Transverse colon (tissue), 4 donors: Measurements from ENCODE around the gene HIVEP1. TPM values are rescaled to one million over a fixed set of nuclear protein-coding genes. Genes with fewer than 3 reads are reported as not detected.
A peak's percentile ranks its signal among the peaks of the same experiment; 100 is the strongest.

Experiments used
- DNase-seq: peaks from one replicate; pipeline ENCODE4 v3.0.0-alpha.2; 2019
- H3K27ac ChIP-seq, 4 donors: fragments of 200-600 bp; sonication (generic); 2 replicates each; pipeline ENCODE4 v1.5.1; 2016 to 2018; ENCODE audit warnings: inconsistent platforms in 4 of 4
- H3K27me3 ChIP-seq: fragments of 200-600 bp; sonication (generic); 2 replicates; pipeline ENCODE4 v1.5.1; 2017; ENCODE audit warnings: inconsistent platforms
- H3K36me3 ChIP-seq, 4 donors: fragments of 200-600 bp; sonication (generic); 2 replicates each; pipeline ENCODE4 v1.5.1; 2017 to 2019; ENCODE audit warnings: inconsistent platforms in 4 of 4
- H3K4me1 ChIP-seq, 4 donors: fragments of 200-600 bp; sonication (generic); 2 replicates each; pipeline ENCODE4 v1.5.1; 2017 to 2020; ENCODE audit warnings: inconsistent platforms in 4 of 4
- H3K4me3 ChIP-seq, 4 donors: fragments of 200-600 bp; sonication (generic); 1 replicate in 1 of 4; 2 replicates in 3 of 4; pipeline versions ENCODE4 v1.5.1 to v1.6.1; 2017 to 2019; ENCODE audit warnings: inconsistent platforms in 4 of 4
- H3K9me3 ChIP-seq, 2 donors: fragments of 200-600 bp; sonication (generic); 2 replicates each; pipeline ENCODE4 v1.5.1; 2017 to 2019; ENCODE audit warnings: inconsistent platforms in 2 of 2
- CTCF ChIP-seq, 5 experiments: fragments of 200-600 bp in 3 of 5; fragments of 450-650 bp in 2 of 5; sonication (generic) in 3 of 5; IDR thresholded peaks; 1 replicate in 2 of 5; 2 replicates in 3 of 5; pipeline ENCODE4 v1.5.1; 2016 to 2017; ENCODE audit warnings: antibody characterized with exemption in 5 of 5, inconsistent platforms in 3 of 5, mild to moderate bottlenecking in 2 of 5, moderate library complexity in 1 of 5
- EP300 ChIP-seq: sonication (generic); formaldehyde crosslinking; IDR thresholded peaks from one replicate; pipeline ENCODE4 v1.6.1; 2017; ENCODE audit warnings: antibody characterized with exemption, low read depth
- POLR2A ChIP-seq: fragments of 450-650 bp; IDR thresholded peaks from one replicate; pipeline ENCODE4 v1.6.1; 2016; ENCODE audit warnings: antibody characterized with exemption, mild to moderate bottlenecking, moderate library complexity
- POLR2AphosphoS5 ChIP-seq, 3 donors: sonication (generic); formaldehyde crosslinking; IDR thresholded peaks; one replicate each; pipeline ENCODE4 v1.6.1; 2016; ENCODE audit warnings: antibody characterized with exemption in 3 of 3
- WGBS, 2 donors: methylation state at CpG; one replicate each; pipeline ENCODE4 v1.1.5; 2018; ENCODE audit warnings: low coverage in 1 of 2; 5-methylcytosine and 5-hydroxymethylcytosine counted together
- in situ Hi-C, 4 donors: fragments of 200-750 bp; cut with MboI; loops; one replicate each; pipeline versions ENCODE4 v1.15.0 to v1.15.1; 2017; ENCODE audit warnings: low sequenced_read_pairs in 3 of 4, low pct_ligation_motif_present in 1 of 4, low pct_unique_long_range_greater_than_20kb in 1 of 4
- intact Hi-C: fragments of 100-400 bp; cut with DNase I; formaldehyde crosslinking; loops from one replicate; pipeline ENCODE4 v1.15.1; 2023; ENCODE audit warnings: low total_unique reads
- total RNA-seq, 4 donors: library from RNA; depleted of rRNA; stranded (reverse); fragments of >200 nt; gene quantifications; one replicate each; pipeline ENCODE4 v1.1.0, GENCODE V29; 2016

The HIVEP1 gene
- total RNA-seq, 4 donors from 2014 or later, result 18.9 to 90.9 (median 30.5) TPM

DNA sequence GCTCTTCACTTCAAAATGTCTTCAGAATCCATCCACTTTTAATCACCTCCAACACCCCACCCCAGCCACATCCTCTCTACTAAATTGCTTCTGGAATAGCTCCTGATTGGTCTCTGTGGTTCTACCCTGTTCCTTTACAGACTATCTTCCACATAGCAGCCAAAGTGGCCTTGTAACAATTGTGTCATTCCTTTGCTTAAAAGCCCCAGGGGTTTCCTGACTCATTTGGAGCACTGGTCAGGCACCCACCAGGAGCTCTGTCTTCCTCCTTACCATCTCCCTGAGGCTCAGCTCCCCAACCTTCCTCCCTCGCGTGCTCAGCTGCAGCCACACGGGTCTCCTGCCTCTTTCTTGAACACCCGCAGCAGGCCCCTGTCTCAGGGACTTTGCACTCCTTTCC, 126.8 kb downstream of the HIVEP1 start:
- no peaks in the 10 kb centered on the region for H3K27me3 ChIP-seq
- DNase-seq, result no peak
- H3K4me1 ChIP-seq, result peaks cover 0 to 9% (median 2%) of the 10 kb centered on the region in 4 donors
- no peaks in the 10 kb centered on the region for H3K9me3 ChIP-seq
- intact Hi-C loops, result no loop called here
- H3K27ac ChIP-seq, result no peak overlapping the region
- H3K36me3 ChIP-seq, result peaks cover 0 to 18% (median 9%) of the 10 kb centered on the region in 4 donors
- no peak overlapping the region for H3K4me3 ChIP-seq
- WGBS, 2 donors, result 98% methylated on average over 4 of the region's 4 CpGs; no CpG with 5 or more reads in 1 of the 2 donors
- no peak for TF ChIP-seq POLR2A
- TF ChIP-seq CTCF (IDR thresholded peaks at IDR 0.05), result no peak
- TF ChIP-seq EP300, result no peak
- no peak for TF ChIP-seq POLR2AphosphoS5 (IDR thresholded peaks at IDR 0.05)
- in situ Hi-C loops, result no loop called here

DNA sequence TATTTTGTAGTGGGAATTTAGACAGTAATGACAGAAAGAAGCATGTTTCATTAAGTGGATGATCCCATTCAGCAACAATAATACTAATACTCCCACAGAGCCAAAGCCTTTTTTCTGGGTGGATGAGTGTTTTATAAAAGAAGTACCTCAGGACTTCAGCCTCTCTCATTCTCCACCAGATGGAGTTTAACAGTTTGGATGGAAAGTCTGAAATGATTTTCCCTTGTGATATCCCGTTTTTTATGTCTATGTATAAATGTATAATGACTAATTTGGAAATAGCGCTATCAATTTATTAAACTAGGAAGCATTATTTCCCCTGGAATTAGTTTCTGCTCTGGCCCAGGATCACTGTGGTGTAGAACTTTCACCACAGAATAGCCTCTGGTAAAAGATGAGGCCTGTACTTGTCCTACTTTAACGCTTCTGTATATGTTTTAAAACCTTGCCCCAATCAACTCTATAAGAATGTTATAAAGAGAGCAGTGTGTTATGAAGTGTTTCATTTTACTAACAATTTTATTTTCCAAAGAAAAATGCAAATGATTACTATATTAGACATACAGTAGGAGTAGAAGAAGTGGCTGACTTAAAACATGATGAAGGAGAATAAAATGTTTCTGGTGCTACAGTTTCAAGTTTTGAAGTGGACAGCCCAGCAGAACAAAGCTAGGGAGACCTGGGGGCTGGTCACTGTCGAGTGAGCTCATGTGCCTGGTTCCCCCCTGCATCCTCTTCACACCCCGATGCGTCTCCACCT, 135.6 kb downstream of the HIVEP1 start:
- no peak for DNase-seq
- WGBS, 2 donors, result 78 to 80% methylated on average over 4 to 6 of the region's 6 CpGs
- no peak overlapping the region for H3K27ac ChIP-seq

GRCh38 chr6:12148317-12148801, 136.2 kb downstream of the HIVEP1 start:
- DNase-seq, result no peak
- 75 to 81% methylated on average over 3 of the region's 3 CpGs for WGBS, 2 donors
- intact Hi-C loops, result no loop called here
- in situ Hi-C loops, result no loop called here
- no peak overlapping the region for H3K4me3 ChIP-seq
- H3K36me3 ChIP-seq, result no peaks in the 10 kb centered on the region
- TF ChIP-seq EP300 (no peak), POLR2AphosphoS5 (IDR thresholded peaks at IDR 0.05) (no peak), POLR2A (no peak), CTCF (IDR thresholded peaks at IDR 0.05) (no peak)
- H3K9me3 ChIP-seq, result no peaks in the 10 kb centered on the region
- no peaks in the 10 kb centered on the region for H3K27me3 ChIP-seq
- peaks cover 0 to 12% (median 3%) of the 10 kb centered on the region in 4 donors for H3K4me1 ChIP-seq
- H3K27ac ChIP-seq, result no peak overlapping the region

More for the DNA sequence above, 135.6 kb downstream of the HIVEP1 start:
- Histone ChIP-seq H3K4me3 (no peak overlapping the region), H3K27me3 (no peaks in the 10 kb centered on the region), H3K9me3 (no peaks in the 10 kb centered on the region), H3K36me3 (no peaks in the 10 kb centered on the region), H3K4me1 (peaks cover 0 to 12% (median 3%) of the 10 kb centered on the region in 4 donors)
- intact Hi-C loops (no loop called here), in situ Hi-C loops (no loop called here)
- TF ChIP-seq POLR2A, result no peak
- no peak for TF ChIP-seq POLR2AphosphoS5 (IDR thresholded peaks at IDR 0.05)
- peak in 1 of 5 experiments; percentile 10 for TF ChIP-seq CTCF (IDR thresholded peaks at IDR 0.05)
- no peak for TF ChIP-seq EP300

DNA sequence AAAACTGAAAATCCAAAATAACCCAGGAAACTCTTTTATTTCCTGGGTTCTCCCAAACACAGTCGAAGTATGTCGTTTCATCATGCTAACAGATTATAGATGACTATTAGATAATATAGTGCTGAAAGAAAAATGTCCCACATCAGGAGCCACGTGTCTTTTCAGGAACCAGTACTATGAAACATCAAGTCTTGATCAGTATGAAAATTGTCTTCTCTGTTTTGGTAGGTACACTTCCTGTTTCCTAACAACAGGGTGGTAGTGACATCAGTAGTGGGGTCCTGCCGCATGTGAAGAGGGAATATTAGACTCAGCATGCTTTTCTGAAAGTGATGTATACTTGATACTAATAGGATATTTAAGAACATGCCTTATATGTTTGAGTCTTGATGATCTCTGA, 136.7 kb downstream of the HIVEP1 start:
- DNase-seq, result no peak
- Histone ChIP-seq H3K27me3 (no peaks in the 10 kb centered on the region), H3K4me3 (no peak overlapping the region), H3K36me3 (no peaks in the 10 kb centered on the region), H3K27ac (no peak overlapping the region), H3K4me1 (peaks cover 0 to 12% (median 3%) of the 10 kb centered on the region in 4 donors), H3K9me3 (no peaks in the 10 kb centered on the region)
- in situ Hi-C loops (no loop called here), intact Hi-C loops (no loop called here)
- TF ChIP-seq CTCF (IDR thresholded peaks at IDR 0.05) (no peak), POLR2A (no peak), POLR2AphosphoS5 (IDR thresholded peaks at IDR 0.05) (no peak), EP300 (no peak)
- WGBS, 2 donors, result 52 to 58% methylated on average over 4 of the region's 4 CpGs
